NCI-H187 treated with DMSO at 0.1 percent for 48 hours (cell line): ENCODE data around the gene TGIF1.

Source experiments
- DNase-seq: peaks from one replicate; lab custom pipeline; 2025; lab: John Stamatoyannopoulos, UW

TGIF1 gene

GRCh38 chr18:3434685-3435084, 15.3 kb upstream of the TGIF1 start:
- DNase-seq, result no peak

DNA sequence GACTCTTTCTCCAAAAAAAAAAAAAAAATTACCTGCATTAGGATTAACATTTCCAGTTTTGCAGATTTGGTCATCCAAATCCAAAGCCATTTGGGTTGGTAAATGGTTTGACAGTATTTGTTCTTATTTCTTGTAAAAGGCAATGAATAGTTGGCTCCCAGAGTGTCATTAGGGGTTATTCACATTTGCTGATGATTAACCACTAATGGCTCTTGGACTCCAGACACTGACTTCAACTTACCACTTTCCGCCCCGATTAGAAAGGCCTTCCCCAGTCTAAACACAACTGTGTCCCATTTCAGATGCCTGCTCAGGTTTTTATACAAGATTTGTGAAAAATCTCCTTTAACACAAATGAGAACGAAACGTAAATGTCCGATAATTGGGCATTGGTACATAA, 9.6 kb upstream of the TGIF1 start:
- no peak for DNase-seq

DNA sequence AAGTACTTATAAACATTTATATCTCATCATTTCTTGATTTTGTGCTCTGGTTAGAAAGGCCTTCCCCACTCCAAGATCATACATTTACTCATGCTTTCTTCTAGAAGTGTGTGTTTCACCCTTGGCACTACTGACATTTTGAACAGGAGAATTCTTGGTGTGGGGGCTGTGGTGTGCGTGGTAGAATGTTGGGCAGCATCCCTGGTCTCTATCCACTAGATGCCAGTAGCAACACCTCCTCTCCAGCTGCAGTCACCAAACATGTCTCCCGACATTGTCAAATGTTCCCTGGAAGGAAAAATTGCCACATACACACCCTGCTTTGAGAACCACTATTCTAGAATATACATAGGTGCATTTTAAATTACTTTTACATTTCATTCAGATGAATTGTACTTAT, 8.7 kb upstream of the TGIF1 start:
- DNase-seq, result no peak

GRCh38 chr18:3442919-3443318, 7.1 kb upstream of the TGIF1 start:
- DNase-seq, result no peak

GRCh38 chr18:3444296-3444695, 5.7 kb upstream of the TGIF1 start:
- DNase-seq, result no peak

DNA sequence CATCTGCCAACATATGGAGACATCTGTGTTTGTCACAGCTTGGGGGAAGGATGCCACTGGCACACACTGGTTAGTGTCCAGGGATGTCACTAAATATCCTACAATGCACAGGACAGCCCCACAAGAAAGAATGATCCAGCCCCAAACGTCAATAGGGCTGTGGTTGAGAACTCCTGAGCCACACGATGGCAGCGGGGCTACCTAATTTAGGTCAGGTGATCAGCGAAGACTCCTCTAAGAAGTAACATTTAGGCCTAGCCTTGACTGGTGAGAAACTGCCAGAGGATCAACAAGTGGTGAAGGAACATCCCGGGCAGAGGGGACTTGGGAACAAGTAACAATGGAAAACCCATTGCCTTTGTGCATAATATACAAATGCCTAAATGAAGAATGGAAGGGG, 5.0 kb upstream of the TGIF1 start:
- no peak for DNase-seq

DNA sequence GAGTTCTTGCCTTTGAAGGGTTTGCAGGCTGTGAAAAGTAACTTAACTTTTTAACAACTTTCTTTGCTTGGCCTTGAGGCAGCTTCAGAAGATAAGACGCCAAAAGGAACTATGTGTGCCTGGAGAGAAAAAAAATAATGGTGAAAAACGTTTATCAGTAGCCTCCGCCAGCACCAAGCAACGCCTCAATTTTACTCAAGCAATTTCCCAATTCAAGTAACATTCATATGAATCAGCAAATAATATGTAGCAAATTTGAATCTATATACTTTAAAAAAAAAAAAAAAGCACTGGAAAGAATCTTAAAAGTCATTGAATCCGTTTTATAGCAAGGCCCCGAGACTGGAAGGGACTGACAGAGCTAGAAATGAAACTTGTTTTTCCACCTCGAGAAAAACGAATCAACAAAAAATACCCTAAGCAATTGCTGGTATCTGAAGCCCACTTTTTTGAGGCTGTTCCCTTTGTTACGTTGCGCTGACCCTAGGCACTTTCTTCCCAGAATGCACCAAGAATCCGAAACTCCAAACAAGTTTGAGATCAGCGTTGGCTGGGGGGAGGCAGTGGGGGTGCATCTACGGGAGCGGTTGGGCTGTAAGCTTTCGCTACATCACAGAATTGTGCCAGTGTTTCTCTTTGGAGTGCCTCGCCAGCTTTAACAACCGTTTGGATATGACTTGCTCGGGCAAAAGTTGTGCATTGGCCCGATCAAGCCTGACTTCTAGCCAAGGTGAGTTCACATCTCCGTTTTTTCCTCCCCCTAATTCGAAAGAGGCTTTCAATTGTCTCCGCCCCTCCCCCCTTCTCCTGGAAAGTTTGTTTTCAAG, 2.7 kb upstream of the TGIF1 start:
- DNase-seq, result no peak

DNA sequence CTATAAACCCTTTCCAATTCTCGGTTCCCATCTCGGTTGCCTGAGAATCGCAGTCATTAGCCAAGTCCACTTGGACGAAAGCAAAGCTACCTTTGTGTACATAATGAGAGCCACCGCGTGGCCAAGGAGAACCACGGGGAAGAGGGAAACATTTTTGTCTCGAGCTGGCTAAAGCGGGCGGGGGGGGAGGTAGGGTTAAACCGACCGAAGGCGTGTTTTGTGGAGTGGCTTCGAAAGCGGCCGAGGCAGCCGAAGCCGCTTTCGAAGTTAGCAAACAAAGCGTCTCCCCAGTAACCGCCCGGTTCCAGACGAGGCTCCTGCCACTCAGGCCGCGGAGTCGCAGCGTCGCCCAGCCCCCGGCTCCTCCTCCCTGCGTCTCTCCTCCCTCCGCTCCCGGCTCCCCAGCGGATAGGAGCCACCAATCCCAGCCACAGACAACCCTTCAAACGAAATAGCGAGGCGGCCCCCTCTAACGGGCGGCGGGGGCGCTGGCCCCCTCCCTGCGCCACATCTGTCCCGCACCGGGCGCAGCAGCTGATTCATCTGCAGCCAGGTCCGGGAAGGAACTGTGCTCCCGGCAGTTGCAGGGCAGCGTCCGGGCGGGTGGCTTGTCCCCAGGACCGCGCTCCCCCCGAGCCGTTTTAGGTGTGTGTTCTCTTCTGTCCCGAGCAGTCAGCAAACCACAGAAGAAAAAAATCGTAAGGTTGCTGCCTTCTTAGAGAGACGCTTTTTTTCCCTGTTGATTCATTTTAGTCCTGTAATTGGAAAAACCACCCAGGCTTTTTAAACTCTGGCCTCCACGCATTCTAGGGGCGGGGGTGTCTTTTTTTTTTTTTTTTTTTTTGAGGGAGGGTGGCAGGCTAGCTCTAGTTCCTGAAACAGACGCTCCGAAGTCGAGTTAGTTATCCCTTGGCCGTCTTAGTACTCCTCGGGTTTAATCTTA, 1.8 kb upstream of the TGIF1 start:
- peak; percentile 84 for DNase-seq

DNA sequence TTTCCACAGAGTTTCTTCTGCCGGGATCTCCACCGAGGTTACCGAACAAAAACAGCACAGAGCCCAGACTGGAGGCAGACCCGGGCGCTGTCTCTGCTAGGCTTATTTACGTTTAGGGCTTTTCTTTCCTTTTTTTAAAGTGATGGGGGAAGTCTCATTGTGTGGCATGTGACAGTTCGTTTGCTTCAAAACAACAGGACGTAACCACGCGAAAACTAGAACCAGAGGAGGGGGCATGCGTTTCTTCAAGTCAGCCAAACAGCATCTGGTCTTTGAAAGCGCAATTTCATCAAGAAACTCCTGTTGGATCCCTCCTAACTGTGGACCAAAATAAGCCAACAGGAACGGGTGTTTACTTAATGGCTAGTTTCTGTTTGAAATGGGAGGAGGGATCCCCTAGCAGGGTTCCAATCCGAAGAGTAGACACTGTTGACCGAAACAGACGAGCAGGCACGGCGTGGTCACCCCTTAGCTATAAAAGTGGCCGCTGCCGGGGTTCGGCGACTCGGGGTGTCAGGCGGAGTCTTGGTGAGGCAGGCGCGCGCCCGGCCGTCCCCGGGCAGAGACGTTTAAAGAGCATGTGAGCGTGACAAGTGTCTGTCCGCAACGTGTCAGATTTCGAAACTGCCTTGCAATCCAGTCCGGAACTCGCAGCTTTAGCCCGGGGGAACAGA, 997 bp upstream of the TGIF1 start:
- no peak for DNase-seq

DNA sequence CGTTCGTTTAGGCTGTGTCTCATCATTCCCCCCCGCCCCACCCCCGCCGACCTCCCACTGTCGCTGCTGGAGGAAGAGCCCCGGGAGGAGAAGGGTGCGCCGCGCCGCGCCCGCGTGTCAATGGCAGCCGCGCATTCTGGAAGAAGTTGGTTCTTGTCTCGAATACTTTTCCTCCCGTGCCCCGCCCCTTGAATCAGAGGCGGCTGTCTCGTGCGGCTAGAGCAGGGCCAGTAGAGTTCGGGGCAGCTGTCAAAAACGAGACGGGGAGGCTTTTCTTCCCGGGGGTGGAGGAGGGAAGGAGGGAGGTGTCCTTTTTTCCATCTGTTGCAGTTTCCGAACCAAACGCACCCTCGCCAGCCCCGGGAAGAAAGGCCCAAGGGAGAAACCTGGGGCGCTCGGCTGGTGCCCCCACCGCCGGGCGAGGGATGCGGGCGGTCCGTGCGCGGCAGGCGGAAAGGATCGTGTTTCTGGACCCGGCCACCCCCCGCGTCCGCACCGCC, 410 bp upstream of the TGIF1 start:
- DNase-seq, result no peak

DNA sequence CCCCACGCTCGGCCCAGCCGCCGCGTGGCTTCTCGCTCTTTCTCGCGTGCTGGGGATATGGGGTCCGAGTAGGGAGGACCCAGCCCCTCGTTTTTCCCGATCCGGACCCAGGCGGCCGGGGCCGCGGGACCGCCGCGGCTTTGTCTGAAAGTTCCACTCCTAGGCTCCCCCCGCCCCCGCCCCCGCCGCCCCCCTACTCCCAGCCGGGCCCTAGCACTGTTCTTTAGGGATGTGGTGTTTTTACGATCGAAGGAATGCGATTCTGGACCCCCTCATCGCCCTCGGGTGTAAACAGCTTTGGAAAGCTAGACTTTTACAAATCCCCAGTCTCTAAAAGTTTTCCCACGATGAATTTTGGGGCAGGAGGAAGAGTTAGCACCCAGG, 819 bp downstream of the TGIF1 start:
- no peak for DNase-seq

DNA sequence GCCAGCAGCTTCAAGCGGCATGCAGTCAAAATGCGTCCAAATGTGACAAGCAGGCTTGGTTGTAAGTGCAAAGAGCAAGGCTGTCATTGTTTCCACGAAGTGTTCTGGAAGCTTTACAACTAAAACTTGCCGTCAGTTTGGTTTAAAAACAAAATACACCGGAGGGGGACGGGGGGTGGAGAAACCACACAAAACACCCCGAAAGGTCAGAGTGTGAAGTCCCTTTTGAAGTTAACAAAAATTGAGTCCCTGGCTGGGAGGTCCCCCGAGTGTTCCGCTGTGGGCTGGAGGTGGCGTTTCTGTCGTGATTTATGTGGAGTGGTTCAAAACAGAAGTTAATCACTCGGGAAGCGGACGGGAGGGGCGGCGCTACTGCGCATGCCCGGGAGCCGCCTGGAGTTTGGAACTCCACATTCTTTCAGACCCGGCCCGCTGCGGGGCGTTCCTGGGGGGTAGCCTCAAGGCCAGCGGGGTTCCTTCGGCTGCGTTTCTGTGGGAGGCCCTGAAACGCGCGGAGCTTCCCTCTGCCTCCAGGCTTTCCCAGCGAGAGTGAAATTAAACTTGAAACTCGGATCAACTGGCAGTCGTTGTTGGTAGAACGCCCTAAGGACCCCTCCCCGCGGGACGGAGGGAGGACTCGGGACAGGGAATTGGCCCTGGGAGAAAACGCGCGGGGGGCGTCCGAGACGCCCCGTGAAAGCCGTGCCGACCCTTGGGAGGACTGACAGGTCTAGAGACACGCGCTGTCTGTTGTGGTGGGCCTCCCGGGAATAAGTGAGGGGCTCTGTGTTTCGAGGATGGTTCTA, 1.4 kb downstream of the TGIF1 start:
- no peak for DNase-seq

GRCh38 chr18:3451989-3452749, 2.2 kb downstream of the TGIF1 start:
- no peak for DNase-seq

DNA sequence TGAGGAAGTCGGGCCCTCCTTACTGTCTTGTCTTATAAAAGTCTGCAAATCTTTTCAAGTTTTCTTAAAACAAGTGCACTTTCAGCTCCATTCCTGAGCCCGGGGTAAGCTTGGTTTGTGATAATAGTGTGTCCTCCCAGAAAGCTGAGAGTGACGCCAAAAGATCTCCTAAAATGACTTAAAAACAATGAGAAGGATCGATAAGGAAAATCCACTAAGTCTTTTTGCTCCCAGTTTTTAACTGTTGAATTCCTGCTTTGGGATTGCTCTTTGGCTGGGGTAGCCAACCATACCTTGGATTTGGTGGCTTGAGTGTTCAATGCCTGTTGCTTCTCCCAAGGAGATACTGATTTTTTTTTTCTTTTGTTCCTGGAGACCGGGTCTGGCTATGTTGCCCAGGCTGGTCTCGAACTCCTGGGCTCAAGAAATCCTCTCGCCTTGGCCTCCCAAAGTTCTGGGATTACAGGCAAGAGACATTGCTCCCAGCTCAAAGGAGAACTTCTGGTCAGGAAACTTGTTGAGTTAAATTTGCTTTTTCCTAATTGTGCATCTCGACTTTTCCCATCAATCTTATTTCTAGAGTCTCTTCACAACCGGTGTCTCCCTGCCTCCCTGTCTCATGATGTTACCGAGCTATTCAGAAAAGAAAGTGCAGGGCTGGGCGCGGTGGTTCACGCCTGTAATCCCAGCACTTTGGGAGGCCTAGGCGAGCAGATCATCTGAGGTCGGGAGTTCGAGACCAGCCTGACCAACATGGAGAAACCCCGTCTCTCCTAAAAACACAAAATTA, 3.0 kb downstream of the TGIF1 start:
- DNase-seq, result no peak

DNA sequence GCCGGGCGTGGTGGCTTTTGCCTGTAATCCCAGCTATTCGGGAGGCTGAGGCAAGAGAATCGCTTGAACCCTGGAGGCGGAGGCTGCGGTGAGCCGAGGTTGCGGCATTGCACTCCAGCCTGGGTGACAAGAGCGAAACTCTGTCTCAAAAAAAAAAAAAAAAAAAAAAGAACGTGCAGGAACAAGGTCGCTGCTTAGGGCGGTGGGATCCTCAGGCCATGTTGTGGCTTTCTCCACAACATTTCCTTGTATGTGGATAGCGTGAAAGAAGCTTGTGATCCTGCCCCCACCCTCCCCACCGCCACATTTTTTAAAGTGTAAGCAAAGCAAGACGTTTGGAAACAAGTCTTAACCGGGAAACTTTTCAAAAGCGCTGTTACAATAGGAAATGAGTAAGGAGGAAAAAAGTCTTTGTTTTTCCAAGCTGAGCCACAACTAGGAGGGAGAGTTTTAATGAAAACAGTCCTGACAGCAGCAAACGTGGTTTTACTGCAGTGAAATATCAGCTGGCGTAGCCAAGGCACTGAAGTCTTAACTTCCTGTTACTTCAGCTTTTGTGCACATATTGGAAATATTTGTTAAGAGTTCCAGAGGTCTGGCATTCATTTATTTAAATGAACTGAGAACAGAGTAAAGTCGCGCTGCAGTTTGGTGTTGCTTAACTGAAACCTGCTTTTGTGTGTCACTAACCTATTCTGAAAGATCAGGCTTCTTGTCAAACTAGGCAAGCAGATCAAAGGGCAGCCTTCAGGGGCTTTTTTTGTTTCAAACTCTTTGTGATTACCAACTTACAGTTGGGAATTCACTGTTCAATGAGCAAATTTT, 3.8 kb downstream of the TGIF1 start:
- no peak for DNase-seq

GRCh38 chr18:3454365-3455089, 4.6 kb downstream of the TGIF1 start:
- DNase-seq, result no peak

DNA sequence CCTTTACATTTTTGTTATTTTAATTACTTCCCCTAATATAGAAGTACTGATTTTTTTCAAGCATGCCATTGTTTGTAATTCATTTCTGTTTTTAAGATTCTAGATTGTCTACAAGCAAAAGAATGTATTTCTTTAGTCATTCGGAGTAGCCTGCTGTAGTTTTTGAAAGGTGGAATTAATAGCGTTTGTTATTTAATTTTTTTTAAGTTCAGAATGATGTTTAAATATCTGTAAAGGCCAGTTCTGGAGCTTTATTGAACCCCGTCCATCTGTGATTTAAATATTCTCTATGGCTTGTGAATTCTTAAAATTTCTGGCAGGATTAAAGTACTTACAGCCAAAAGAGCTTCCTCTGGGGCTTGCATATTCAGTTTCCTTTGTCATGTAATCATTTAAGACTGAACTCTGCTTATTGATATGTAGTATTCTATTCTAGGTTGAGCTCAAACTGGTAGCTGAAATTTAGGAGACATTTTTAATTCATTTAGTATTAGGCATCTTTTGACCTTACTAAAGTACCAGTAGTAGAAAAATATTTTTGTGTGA, 5.2 kb downstream of the TGIF1 start:
- DNase-seq, result no peak
